ENCODE results near the gene RNF32.

Gene RNF32

GRCh38 chr7:156639426-156640256, 933 bp upstream of the RNF32 start:
- no peak for TF ChIP-seq POLR2AphosphoS5 (IDR thresholded peaks at IDR 0.05; ENCODE audit: low read depth, low read length)
- no peak for TF ChIP-seq TAF1 (IDR thresholded peaks at IDR 0.05; ENCODE audit: borderline replicate concordance, insufficient read depth, low read length)
- no peak for TF ChIP-seq FOXP2 (optimal IDR thresholded peaks at IDR 0.05; ENCODE audit: borderline replicate concordance, extremely low read depth, extremely low read length, insufficient read depth)

- no peak for TF ChIP-seq POLR2AphosphoS5 (IDR thresholded peaks at IDR 0.05; ENCODE audit: low read depth, low read length)
- TF ChIP-seq SIN3A (IDR thresholded peaks at IDR 0.05; ENCODE audit: borderline replicate concordance, insufficient read depth, low read length) = no peak
- TF ChIP-seq TAF1 (IDR thresholded peaks at IDR 0.05; ENCODE audit: borderline replicate concordance, insufficient read depth, low read length) = no peak
- no peak for TF ChIP-seq FOXP2 (optimal IDR thresholded peaks at IDR 0.05; ENCODE audit: borderline replicate concordance, extremely low read depth, extremely low read length, insufficient read depth)
These were observed 443 bp downstream of the RNF32 start for GRCh38 chr7:156640949-156641485.

GRCh38 chr7:156642306-156643045, 1.9 kb downstream of the RNF32 start:
- TF ChIP-seq, protein P1, sequence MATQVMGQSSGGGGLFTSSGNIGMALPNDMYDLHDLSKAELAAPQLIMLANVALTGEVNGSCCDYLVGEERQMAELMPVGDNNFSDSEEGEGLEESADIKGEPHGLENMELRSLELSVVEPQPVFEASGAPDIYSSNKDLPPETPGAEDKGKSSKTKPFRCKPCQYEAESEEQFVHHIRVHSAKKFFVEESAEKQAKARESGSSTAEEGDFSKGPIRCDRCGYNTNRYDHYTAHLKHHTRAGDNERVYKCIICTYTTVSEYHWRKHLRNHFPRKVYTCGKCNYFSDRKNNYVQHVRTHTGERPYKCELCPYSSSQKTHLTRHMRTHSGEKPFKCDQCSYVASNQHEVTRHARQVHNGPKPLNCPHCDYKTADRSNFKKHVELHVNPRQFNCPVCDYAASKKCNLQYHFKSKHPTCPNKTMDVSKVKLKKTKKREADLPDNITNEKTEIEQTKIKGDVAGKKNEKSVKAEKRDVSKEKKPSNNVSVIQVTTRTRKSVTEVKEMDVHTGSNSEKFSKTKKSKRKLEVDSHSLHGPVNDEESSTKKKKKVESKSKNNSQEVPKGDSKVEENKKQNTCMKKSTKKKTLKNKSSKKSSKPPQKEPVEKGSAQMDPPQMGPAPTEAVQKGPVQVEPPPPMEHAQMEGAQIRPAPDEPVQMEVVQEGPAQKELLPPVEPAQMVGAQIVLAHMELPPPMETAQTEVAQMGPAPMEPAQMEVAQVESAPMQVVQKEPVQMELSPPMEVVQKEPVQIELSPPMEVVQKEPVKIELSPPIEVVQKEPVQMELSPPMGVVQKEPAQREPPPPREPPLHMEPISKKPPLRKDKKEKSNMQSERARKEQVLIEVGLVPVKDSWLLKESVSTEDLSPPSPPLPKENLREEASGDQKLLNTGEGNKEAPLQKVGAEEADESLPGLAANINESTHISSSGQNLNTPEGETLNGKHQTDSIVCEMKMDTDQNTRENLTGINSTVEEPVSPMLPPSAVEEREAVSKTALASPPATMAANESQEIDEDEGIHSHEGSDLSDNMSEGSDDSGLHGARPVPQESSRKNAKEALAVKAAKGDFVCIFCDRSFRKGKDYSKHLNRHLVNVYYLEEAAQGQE (IDR thresholded peaks at IDR 0.05; ENCODE audit: insufficient read depth in 1 of 2, low read depth in 2 of 2, low read length in 2 of 2) = no peak
- TF ChIP-seq SIN3A (IDR thresholded peaks at IDR 0.05; ENCODE audit: borderline replicate concordance, insufficient read depth, low read length) (no peak), FOXP2 (optimal IDR thresholded peaks at IDR 0.05; ENCODE audit: borderline replicate concordance, extremely low read depth, extremely low read length, insufficient read depth) (no peak), TAF1 (IDR thresholded peaks at IDR 0.05; ENCODE audit: borderline replicate concordance, insufficient read depth, low read length) (no peak), POLR2AphosphoS5 (IDR thresholded peaks at IDR 0.05; ENCODE audit: low read depth, low read length) (no peak)

DNA sequence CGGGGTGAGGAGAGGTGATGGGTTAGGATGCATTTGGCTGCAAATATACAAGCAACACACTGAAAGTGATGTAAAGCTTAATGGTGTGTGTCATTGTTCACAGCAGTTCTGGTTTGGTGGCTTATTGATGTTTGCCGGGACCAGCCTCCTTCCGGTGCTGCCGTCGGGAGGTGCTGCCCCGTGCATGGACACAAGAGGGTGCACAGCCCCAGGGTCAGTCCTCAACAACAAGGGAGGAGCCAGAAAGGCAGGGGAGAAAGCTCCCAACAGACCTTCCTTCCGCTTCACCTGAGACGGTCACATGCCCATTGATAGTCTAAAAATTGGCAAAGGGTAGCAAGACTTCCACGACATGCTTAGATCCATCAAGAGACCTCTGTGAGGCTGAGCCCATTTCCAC, 9.5 kb downstream of the RNF32 start:
- TF ChIP-seq FOXP2 (optimal IDR thresholded peaks at IDR 0.05; ENCODE audit: borderline replicate concordance, extremely low read depth, extremely low read length, insufficient read depth) = no peak
- no peak for TF ChIP-seq SIN3A (IDR thresholded peaks at IDR 0.05; ENCODE audit: borderline replicate concordance, insufficient read depth, low read length)
- no peak for TF ChIP-seq POLR2AphosphoS5 (IDR thresholded peaks at IDR 0.05; ENCODE audit: low read depth, low read length)
- TF ChIP-seq, protein P1 (IDR thresholded peaks at IDR 0.05; ENCODE audit: insufficient read depth in 1 of 2, low read depth in 2 of 2, low read length in 2 of 2) = no peak
- no peak for TF ChIP-seq TAF1 (IDR thresholded peaks at IDR 0.05; ENCODE audit: borderline replicate concordance, insufficient read depth, low read length)

GRCh38 chr7:156651474-156651873, 10.9 kb downstream of the RNF32 start:
- TF ChIP-seq, protein P1 (IDR thresholded peaks at IDR 0.05; ENCODE audit: insufficient read depth in 1 of 2, low read depth in 2 of 2, low read length in 2 of 2) = no peak
- TF ChIP-seq FOXP2 (optimal IDR thresholded peaks at IDR 0.05; ENCODE audit: borderline replicate concordance, extremely low read depth, extremely low read length, insufficient read depth) (no peak), TAF1 (IDR thresholded peaks at IDR 0.05; ENCODE audit: borderline replicate concordance, insufficient read depth, low read length) (no peak), SIN3A (IDR thresholded peaks at IDR 0.05; ENCODE audit: borderline replicate concordance, insufficient read depth, low read length) (no peak), POLR2AphosphoS5 (IDR thresholded peaks at IDR 0.05; ENCODE audit: low read depth, low read length) (no peak)

All from PFSK-1 (cell line).